Effector memory CD4-positive, alpha-beta T cell (primary cell): Measurements from ENCODE around the gene STRIP1.

Experiments used
- DNase-seq, 3 donors: peaks; one replicate each; pipeline ENCODE4 v3.0.0-alpha.2; 2020
- H3K27ac ChIP-seq: 2 replicates; pipeline ENCODE4 v1.7.0; 2013; ENCODE audit warnings: mild to moderate bottlenecking, low read length, moderate library complexity; ENCODE audit not compliant: insufficient read depth, poor library complexity, severe bottlenecking
- H3K27me3 ChIP-seq: replicated peaks from 2 replicates; pipeline ENCODE4 v1.7.0; 2013; ENCODE audit warnings: mild to moderate bottlenecking, low read length; ENCODE audit not compliant: insufficient read depth, control insufficient read depth, poor library complexity, severe bottlenecking
- H3K36me3 ChIP-seq: 2 replicates; pipeline ENCODE4 v1.7.0; 2013; ENCODE audit warnings: mild to moderate bottlenecking, low read length, moderate library complexity; ENCODE audit not compliant: control insufficient read depth, insufficient read depth
- H3K4me1 ChIP-seq: 2 replicates; pipeline ENCODE4 v1.7.0; 2013; ENCODE audit warnings: low read length, mild to moderate bottlenecking; ENCODE audit not compliant: control insufficient read depth, insufficient read depth, poor library complexity, severe bottlenecking
- H3K4me3 ChIP-seq: 2 replicates; pipeline ENCODE4 v1.7.0; 2013; ENCODE audit warnings: low read length, low read depth, mild to moderate bottlenecking; ENCODE audit not compliant: insufficient read depth, poor library complexity, severe bottlenecking
- H3K9me3 ChIP-seq: 2 replicates; pipeline ENCODE4 v1.7.0; 2013; ENCODE audit warnings: mild to moderate bottlenecking, low read length, moderate library complexity; ENCODE audit not compliant: control insufficient read depth

The STRIP1 gene

DNA sequence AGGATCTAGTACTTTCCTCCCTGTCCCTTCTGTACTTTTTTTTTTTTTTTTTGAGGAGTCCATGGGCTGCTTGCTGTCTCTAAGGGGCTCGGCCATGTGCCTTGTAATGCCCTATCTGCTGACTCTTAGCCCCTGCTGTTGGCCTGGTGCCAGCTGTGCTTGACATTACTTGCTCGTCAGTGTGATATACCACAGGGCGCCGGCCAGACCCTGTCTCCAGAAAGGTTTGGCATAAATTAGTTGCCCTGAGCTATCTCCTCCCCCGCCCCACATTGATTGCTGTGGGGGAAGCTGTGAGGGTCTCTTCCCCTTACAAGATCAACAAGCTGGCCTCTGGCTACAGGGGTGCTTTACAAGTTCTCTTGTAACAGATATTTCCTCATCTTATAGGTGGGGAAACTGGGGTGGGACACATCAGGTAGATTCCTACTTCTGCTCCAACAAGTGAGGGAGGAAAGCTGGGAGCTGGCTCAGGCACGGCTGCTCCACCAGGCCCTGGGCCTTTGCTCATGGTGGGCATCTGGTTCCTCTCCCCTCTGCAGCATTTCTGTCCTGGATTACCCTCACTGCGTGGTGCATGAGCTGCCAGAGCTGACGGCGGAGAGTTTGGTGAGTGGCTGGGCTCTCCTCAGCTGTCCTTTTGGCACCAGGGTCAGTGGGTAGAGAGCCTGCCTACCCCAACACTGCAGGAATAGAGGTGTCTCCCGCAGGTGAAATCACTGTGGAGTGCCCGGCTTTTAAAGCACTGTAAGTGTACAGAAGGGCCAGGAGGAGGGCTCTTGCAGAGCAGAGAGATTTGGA lies 15.6 kb downstream of the STRIP1 start:
- no peak for DNase-seq

DNA sequence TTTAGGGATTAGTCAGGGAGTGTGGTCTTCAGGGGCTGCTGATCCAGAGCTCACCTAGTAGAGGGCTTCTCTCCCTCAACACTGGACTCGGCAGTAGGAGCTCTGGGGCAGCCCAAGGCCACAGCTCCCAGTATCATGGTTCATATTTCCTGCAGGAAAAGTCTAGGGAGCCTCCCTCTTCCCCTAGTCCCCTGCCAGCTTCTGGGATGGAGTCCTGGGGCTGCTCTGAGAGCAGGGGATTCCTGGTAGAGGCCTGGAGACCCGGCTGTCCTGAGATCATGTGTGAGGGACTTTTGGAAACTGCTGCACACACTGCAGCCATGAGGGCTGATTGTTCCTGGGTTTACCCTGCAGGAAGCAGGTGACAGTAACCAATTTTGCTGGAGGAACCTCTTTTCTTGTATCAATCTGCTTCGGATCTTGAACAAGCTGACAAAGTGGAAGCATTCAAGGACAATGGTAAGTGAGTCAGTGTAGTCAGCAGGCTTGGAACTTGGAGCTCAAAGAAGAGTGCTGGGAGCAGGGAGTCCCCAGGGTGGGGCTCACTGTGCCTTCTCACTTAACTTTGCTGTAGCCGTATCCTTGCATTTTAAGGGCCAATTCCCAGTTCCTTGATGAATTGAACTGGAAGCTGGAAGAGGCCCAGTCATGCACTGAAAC lies 16.3 kb downstream of the STRIP1 start:
- no peak for DNase-seq
- Histone ChIP-seq H3K36me3 (peaks cover 98% of the 10 kb centered on the region), H3K4me1 (no peaks in the 10 kb centered on the region), H3K27ac (no peak overlapping the region), H3K9me3 (no peaks in the 10 kb centered on the region), H3K4me3 (no peak overlapping the region), H3K27me3 (no peaks in the 10 kb centered on the region)

More for the DNA sequence above, 15.6 kb downstream of the STRIP1 start:
- Histone ChIP-seq H3K27ac (no peak overlapping the region), H3K4me3 (no peak overlapping the region), H3K36me3 (peaks cover 99% of the 10 kb centered on the region), H3K27me3 (no peaks in the 10 kb centered on the region), H3K4me1 (no peaks in the 10 kb centered on the region), H3K9me3 (no peaks in the 10 kb centered on the region)

DNA sequence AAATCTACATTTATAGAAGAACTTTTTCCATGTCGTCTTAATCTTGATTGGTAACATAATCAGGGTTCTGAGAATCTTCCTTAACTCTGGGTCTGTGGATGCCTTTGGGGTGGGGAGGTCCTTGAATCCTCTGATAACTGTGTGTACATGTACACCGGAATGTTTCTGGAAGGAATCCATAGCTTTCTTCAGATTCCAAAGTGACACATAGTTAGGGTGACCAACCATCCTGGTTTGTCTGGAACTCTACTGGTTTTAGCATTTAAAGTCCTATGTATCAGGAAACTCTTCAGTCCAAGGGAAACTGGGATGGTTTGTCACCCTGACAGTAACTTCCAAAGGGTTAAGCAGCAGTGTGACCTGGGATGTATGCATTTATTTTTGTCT lies 16.8 kb downstream of the STRIP1 start:
- no peaks in the 10 kb centered on the region for H3K4me1 ChIP-seq
- H3K9me3 ChIP-seq = no peaks in the 10 kb centered on the region
- H3K27me3 ChIP-seq = no peaks in the 10 kb centered on the region
- no peak overlapping the region for H3K27ac ChIP-seq
- H3K36me3 ChIP-seq = peaks cover 98% of the 10 kb centered on the region
- no peak overlapping the region for H3K4me3 ChIP-seq
- no peak for DNase-seq

DNA sequence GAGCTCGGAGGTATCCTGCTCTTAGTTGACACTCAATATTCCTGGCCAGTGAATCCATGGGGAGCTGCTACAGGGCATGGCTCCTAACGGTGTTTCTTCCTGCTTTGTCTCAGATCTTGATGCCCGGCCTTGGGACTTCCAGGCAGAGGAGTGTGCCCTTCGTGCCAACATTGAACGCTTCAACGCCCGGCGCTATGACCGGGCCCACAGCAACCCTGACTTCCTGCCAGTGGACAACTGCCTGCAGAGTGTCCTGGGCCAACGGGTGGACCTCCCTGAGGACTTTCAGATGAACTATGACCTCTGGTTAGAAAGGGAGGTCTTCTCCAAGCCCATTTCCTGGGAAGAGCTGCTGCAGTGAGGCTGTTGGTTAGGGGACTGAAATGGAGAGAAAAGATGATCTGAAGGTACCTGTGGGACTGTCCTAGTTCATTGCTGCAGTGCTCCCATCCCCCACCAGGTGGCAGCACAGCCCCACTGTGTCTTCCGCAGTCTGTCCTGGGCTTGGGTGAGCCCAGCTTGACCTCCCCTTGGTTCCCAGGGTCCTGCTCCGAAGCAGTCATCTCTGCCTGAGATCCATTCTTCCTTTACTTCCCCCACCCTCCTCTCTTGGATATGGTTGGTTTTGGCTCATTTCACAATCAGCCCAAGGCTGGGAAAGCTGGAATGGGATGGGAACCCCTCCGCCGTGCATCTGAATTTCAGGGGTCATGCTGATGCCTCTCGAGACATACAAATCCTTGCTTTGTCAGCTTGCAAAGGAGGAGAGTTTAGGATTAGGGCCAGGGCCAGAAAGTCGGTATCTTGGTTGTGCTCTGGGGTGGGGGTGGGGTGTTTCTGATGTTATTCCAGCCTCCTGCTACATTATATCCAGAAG lies 19.4 kb downstream of the STRIP1 start:
- Histone ChIP-seq H3K4me1 (no peaks in the 10 kb centered on the region), H3K9me3 (no peaks in the 10 kb centered on the region), H3K27me3 (no peaks in the 10 kb centered on the region), H3K36me3 (peaks cover 94% of the 10 kb centered on the region), H3K27ac (no peak overlapping the region), H3K4me3 (no peak overlapping the region)
- DNase-seq = peak; percentile 32 to 54 (median 36)

DNA sequence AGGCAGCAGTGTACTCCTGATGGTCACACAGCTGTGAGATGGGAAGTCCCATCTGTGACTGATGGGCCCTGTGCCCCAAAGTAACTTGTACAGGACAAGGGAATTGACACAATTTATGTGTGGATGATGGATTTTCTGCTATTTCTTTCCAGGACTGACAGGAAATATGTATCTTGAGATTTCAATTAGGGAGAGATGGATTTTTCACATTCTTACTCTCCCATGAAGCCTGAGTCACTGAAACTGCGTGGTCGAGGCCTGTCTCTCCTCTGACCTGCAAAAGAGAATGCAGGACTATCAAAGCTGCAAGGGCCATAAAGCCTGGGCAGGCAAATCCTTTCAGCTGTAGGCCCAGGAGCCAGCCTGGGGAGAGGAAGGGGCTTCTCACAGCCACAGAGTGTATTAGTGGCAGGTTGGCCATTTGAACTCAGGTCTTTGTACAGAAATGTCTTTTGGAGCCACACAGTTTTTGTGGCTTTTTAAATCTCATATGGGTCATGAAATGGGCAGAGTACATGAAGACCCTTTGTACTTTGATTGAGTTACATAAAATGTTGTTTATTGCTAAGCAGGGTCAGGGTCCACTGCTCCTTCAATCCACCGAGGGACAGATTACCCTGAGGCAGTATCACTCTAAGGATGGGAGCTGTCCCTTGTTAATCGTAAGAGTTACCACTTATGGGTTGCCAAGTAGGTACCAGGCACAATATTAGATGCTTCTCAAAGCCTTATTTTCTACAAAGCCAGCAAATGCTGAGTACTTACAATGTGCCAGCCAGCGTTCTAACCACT lies 21.3 kb downstream of the STRIP1 start:
- Histone ChIP-seq H3K4me3 (no peak overlapping the region), H3K4me1 (no peaks in the 10 kb centered on the region), H3K9me3 (no peaks in the 10 kb centered on the region), H3K36me3 (peaks cover 76% of the 10 kb centered on the region), H3K27me3 (no peaks in the 10 kb centered on the region), H3K27ac (no peak overlapping the region)
- DNase-seq = no peak

DNA sequence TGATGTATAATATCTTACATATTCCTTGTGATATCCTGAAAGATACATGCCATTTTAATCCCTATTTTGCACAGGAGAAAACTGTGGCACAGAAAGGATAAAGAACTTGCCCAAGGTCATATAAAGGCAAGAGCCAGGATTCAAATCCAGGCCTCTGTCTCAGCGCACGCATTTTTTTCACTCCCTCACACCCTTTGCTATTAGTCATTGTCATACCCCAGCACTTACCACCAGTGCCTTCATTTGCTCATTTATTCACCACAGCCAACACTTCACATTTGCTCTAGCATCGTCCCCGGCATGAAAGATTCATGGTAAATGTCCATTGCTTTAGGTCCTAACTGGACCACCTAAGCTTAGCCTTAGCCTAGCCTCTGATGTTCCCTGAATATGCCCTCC lies 21.9 kb downstream of the STRIP1 start:
- H3K9me3 ChIP-seq = no peaks in the 10 kb centered on the region
- H3K4me1 ChIP-seq = no peaks in the 10 kb centered on the region
- peaks cover 70% of the 10 kb centered on the region for H3K36me3 ChIP-seq
- H3K27me3 ChIP-seq = no peaks in the 10 kb centered on the region
- H3K27ac ChIP-seq = no peak overlapping the region
- no peak overlapping the region for H3K4me3 ChIP-seq
- no peak for DNase-seq

DNA sequence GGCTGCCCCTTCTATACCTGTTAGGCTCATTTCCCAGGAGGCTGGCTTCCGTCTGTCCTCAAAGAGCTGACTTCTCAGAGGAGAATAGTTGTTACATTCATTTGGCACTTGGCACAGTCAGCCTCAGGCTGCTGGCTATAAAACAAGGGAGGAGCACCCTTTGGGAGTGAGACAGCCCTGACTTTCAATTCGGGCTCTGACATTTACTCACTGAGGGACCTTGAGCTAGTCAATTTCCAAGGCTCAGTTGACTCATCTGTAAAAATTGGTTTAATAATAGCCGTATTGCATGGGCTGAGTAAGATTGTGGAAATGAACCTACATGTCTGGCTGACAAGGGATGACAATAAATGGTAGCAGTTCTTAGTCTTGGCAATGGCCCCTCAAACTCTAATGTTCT lies 22.4 kb downstream of the STRIP1 start:
- no peaks in the 10 kb centered on the region for H3K9me3 ChIP-seq
- no peaks in the 10 kb centered on the region for H3K27me3 ChIP-seq
- no peak overlapping the region for H3K4me3 ChIP-seq
- H3K36me3 ChIP-seq = peaks cover 65% of the 10 kb centered on the region
- H3K4me1 ChIP-seq = no peaks in the 10 kb centered on the region
- H3K27ac ChIP-seq = no peak overlapping the region
- DNase-seq = no peak

DNA sequence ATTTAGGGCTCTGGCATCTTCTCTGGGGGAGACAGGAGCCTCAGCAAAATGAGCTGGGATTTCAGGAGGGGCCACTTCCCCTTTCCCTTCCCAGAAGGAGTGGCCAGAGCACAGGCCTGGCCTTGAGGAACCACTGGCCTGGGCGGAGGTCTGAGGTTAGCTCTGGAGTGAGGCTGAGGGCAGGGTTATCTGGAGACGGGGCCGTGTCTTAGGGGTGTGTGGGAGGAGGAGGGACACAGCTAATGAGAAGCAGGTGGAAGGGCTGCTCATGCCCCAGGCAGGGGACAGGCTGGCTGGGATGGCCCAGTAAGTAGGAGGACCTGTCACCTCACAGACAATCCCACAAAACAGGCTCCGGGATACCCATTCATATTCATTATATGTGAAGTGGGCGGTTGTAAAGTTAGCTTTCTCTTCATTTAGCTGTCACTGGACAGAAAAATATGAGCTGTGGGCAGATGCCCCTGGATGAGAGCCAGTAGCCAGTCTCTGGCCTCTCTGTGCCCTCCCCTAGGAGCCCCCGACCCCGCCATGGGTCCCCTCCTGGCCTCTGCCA lies 23.6 kb downstream of the STRIP1 start:
- no peaks in the 10 kb centered on the region for H3K27me3 ChIP-seq
- no peaks in the 10 kb centered on the region for H3K9me3 ChIP-seq
- no peak for DNase-seq
- no peak overlapping the region for H3K27ac ChIP-seq
- no peak overlapping the region for H3K4me3 ChIP-seq
- peaks cover 53% of the 10 kb centered on the region for H3K36me3 ChIP-seq
- no peaks in the 10 kb centered on the region for H3K4me1 ChIP-seq

DNA sequence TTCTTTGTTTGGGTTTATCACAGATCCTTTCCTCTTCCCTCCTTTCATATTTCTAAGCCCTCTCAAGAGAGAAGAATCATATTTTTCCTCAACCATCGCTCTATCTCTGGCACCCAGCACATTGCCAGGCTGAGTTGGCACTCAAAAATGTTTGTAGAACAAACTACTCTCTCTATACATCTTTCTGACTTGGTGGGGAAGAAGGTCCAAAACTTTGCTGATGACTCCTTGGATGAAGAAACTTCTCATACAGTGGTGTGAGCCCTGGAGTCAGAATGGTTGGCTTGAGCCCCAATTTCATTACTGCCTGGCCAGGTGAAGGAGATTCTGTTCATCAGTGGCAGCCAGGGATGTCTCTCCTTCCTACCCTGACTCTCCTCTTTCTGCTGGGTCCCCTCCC lies 24.2 kb downstream of the STRIP1 start:
- Histone ChIP-seq H3K9me3 (no peaks in the 10 kb centered on the region), H3K27ac (no peak overlapping the region), H3K4me3 (no peak overlapping the region), H3K36me3 (peaks cover 47% of the 10 kb centered on the region), H3K27me3 (no peaks in the 10 kb centered on the region), H3K4me1 (no peaks in the 10 kb centered on the region)
- DNase-seq = no peak
